HG03097 (cell line): ENCODE data around the gene CUX1.
"Not testable (repeated sequence)": the region's sequence is repeated elsewhere in the genome, so short reads cannot be mapped to it uniquely, and the experiment has no call there.

Experiments used
- ATAC-seq: cut with Tn5 transposase; IDR thresholded peaks from one replicate; pipeline ENCODE4 v1.9.1; 2021; ENCODE audit not compliant: unreplicated experiment, low FRiP score

CUX1 gene

GRCh38 chr7:101823596-101823995 is 6.2 kb downstream of the CUX1 start:
- ATAC-seq, result no peak

DNA sequence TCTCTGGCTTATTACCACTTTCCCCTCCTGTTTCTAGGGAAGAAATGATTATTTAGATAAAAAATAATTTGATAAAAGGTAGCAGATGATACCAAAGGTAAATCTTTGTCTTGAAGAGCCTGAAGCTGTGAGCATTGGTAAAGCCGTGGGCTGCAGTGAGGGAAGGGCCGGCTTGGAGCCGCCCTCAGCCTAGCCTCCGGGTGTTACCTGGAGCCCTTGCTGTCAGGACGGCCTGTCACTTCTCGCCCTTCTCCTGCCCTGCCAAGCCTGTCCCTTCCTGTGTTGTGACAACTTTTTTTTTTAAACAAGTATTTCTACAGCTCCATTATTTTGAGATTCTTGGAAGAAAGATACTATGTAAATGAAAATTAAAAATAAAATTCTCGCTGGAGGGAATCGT is 7.0 kb downstream of the CUX1 start:
- no peak for ATAC-seq

DNA sequence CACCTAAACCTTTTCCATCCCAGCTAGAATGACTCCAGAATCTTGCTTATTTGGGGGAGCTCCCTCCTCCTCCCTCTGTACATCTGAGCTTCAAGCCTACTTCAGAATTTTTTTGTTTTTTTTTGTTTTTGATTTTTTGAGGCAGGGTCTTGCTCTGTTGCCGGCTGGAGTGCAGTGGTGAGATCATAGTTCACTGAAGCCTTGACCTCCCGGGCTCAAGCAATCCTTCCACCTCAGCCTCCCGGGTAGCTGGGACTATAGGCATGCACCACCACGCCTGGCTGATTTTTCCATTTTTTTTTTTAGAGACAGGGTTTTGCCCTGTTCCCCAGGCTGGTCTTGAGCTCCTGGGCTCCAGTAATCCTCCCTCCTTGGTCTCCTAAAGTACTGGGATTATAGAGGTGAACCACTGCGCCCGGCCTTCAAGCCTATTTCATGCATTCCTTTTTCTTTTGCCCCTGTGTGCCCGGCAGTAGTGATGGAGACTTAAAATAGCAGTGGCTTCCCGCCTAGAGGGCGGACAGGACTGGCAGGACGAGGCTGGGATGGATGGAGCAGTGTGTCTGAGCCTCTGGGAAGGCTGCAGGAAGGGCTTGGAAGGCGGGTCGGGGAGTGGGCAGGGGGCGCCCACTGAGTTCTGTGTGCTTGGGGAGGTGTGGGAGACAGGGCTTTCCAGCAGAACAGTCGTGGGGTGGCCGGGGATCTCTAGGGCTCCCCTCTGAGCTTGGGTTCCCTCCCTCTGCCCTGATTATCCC is 8.8 kb downstream of the CUX1 start:
- no peak for ATAC-seq

GRCh38 chr7:101828301-101829020 is 11.0 kb downstream of the CUX1 start:
- no peak for ATAC-seq

DNA sequence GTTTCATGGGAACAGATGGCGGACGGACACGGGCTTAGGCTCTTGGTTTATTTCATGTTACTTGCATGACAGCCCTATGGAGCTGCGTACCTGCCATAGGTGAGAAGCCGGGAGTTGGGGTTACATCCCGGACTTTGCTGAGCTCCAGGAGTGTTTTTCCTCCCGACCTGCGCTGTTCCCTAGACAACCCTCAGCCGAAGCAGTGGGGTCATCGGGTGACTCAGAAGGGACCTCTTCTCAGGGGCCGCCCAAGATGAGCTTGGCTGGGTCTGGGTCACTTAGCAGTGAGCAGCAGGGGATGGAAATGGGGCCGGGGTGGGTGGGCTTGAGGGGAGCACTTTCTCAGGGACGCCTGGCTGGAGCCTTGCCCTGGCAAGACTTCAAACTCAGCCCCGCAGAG is 11.9 kb downstream of the CUX1 start:
- ATAC-seq, result no peak

DNA sequence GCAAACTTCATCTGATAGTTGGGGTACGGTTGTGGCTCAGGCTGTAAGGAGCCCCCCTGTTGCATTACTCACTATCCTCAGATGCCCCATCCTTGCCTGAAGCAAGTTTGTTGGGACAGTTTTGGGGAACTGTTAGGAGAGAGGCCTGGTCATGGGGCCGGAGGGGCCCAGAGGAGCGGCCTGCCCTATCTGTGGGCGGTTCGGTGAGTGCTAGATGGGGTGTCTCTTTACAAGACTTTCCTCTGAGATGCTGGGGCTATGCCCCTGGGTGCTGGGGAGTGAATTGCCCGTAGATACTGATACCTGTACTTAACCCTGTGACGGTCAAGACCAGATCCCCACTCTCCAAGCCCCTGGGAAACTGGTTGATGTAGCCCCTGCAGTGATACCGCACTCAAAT is 12.4 kb downstream of the CUX1 start:
- ATAC-seq, result no peak

- ATAC-seq, result not testable (repeated sequence)
Measured at GRCh38 chr7:101831396-101831795, 14.0 kb downstream of the CUX1 start.

- ATAC-seq, result no peak
Measured at GRCh38 chr7:101832205-101832631, 14.8 kb downstream of the CUX1 start.

- ATAC-seq, result no peak
Measured at GRCh38 chr7:101832685-101833375, 15.4 kb downstream of the CUX1 start.

DNA sequence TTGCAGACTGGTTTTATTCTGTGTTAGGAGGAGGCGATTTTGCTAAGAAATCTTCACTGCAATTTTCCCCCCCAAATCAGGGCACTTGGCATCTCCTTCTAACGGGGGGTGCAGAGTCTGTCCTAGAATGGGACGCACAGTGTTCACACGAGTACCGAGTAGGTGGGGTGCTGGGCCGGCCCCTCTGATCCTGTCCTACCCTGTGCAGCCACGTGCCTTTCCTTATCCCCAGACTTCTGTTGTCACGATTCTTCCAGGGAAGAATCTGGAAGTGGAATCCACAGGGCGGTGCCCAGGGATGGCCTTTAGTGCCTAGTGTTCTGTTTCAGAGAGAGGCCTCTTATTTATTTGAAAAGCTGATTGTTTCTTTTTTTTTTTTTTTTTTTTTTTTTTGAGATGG is 16.4 kb downstream of the CUX1 start:
- ATAC-seq, result no peak

DNA sequence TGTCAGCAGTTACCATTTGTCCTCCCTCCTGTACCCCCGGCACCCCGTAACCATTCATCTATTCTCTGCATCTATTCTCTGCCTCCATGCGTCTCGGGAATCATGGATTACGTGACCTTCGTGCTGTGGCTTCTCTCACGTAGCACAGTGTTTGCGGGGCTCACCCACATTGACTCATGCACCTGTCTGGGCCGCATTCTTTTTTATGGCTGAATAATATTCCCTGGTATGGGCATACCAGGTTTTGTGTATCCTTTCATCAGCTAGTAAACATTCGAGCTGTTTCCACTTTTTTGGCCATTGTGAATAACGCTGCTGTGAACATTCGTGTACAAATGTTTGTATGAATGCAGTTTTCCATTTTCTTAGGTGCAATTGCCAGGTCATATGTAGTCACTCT is 17.7 kb downstream of the CUX1 start:
- no peak for ATAC-seq

- not testable (repeated sequence) for ATAC-seq
Measured at GRCh38 chr7:101837433-101837832, 20.0 kb downstream of the CUX1 start.

DNA sequence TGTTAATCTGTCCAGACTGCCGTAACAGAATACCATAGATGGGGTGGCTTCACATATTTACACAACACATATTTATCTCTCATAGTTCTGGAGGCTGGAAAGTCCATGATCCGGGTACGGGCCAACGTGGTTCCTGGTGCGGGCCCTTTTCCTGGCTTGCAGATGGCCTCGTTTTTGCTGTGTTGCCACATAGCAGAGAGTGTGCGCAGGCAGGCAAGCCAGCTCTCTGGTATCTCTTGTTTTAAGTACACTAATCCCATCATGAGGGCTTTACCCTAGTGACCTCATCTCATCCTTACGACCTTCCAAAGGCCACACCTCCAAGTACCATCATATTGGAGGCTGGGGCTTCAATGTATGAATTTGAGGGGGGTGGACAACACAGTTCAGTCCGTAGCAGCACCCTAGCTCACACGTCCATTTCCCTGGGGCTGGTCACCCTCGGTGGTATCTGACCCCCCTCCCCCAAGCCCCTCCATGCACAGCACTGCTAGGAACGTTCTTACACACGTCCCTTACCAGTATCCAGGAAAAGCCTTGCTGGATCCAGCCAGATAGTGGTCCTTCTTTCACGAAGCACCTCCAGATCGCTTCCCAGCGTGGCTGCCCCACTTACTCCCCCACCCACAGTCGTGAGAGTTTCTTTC is 21.5 kb downstream of the CUX1 start:
- no peak for ATAC-seq

DNA sequence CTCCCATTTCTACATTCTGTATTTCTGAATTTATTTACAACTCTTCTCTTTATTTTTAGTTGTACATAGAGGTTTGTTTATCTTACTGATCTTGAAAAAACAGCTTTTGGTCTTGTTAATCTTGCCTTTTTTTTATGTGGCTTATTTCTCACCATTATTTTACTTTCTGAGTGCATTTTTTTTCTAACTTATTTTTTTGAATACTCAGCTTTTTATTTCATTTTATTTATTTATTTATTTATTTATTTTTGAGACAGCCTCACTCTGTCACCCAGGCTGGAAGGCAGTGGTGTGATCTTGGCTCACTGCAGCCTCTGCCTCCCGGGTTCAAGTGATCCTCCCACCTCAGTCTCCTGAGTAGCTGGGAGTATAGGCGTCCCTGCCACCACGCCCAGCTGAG is 23.9 kb downstream of the CUX1 start:
- ATAC-seq, result no peak

DNA sequence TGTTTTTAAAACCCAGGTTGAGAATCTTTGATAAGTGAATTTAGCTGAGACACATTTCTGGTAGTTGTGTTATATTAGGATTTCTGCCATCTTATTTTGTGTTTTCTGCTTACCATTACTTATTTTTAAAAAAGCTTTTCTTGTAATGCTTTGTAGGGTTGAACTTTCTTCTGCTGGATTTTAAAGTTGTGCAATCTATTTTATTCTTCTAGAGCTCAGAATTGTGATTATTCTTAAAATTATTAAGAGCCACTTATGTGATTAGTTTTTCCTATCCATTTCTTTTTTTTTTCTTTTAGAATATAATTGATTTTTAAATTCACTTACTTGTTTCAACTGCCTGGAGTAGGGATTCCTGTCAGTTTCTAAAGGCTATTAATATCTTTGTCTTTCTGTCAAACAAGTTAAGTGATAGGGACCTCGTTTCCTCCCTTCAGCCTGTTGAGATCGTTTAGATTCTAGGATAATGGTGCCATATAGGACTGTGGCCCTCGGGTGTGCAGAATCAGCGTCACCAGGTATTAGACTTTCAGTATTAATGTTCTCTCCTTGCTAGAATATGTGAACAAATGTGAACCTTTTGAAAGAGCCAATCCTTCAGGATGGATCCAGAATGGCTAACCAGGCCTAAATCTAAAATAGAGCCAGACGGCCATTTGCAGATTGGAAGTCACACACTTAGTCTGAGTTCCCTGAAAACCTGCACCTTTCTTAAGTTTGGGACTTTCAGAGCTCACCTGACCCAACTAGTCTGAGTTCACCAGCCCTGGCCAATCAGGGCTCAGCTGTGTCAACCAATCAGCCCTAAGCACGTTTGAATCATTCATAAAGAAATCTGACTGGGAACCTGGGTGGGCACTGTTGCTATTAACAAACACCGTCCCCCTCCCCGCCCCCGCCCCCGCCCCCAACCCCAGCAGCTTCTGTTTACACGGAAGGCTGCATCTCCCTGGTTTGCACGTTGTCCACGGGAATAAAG is 26.2 kb downstream of the CUX1 start:
- no peak for ATAC-seq

GRCh38 chr7:101845974-101846373 is 28.5 kb downstream of the CUX1 start:
- ATAC-seq, result no peak

- ATAC-seq, result no peak
Measured at GRCh38 chr7:101846800-101847538, 29.5 kb downstream of the CUX1 start.

- no peak for ATAC-seq
Measured at GRCh38 chr7:101848208-101848951, 31.0 kb downstream of the CUX1 start.

DNA sequence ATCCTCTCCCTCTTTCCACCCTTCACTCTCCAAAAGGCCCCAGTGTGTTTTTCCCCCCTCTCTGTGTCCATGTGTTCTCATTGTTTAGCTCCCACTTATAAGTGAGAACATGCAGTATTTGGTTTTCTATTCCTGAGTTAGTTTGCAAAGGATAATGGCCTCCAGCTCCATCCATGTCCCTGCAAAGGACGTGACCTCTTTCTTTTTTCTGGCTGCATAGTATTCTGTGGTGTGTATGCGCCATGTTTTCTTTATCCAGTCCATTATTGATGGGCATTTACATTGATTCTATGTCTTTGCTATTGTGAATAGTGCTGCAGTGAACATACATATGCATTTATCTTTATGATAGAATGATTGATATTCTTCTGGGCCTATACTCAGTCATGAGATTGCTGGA is 31.9 kb downstream of the CUX1 start:
- ATAC-seq, result not testable (repeated sequence)
